Measurements from ENCODE around the gene CRISP2. TPM values are rescaled to one million over a fixed set of nuclear protein-coding genes. Genes with fewer than 3 reads are reported as not detected.

The CRISP2 gene
- total and polyA plus RNA-seq, 7 donors, result not detected

GRCh38 chr6:49646942-49647341 is 66.4 kb downstream of the CRISP2 start:
- H3K27me3 ChIP-seq (ENCODE audit: insufficient read depth in 3 of 3, low read length in 2 of 3), result no peaks in the 10 kb centered on the region
- no peaks in the 10 kb centered on the region for H3K9me3 ChIP-seq
- TF ChIP-seq CTCF (IDR thresholded peaks at IDR 0.05), result no peak
- H3K4me1 ChIP-seq, result no peaks in the 10 kb centered on the region
- H3K4me3 ChIP-seq, result no peak overlapping the region
- DNase-seq (no peak), ATAC-seq (no peak)
- intact Hi-C loops (cut with DNase I), result no loop called here
- no peak overlapping the region for H3K27ac ChIP-seq
- WGBS, 3 donors, result 69 to 84% (median 81%) methylated on average over 4 of the region's 4 CpGs
- no peaks in the 10 kb centered on the region for H3K36me3 ChIP-seq (ENCODE audit: insufficient read depth in 1 of 2, low read depth in 1 of 2)

GRCh38 chr6:49646130-49646824 is 67.1 kb downstream of the CRISP2 start:
- ATAC-seq (no peak), DNase-seq (no peak)
- no peaks in the 10 kb centered on the region for H3K4me1 ChIP-seq
- H3K27ac ChIP-seq, result no peak overlapping the region
- no peaks in the 10 kb centered on the region for H3K36me3 ChIP-seq (ENCODE audit: insufficient read depth in 1 of 2, low read depth in 1 of 2)
- intact Hi-C loops (cut with DNase I), result no loop called here
- H3K27me3 ChIP-seq (ENCODE audit: insufficient read depth in 3 of 3, low read length in 2 of 3), result no peaks in the 10 kb centered on the region
- TF ChIP-seq CTCF (IDR thresholded peaks at IDR 0.05), result no peak
- H3K4me3 ChIP-seq, result no peak overlapping the region
- 88 to 94% (median 89%) methylated on average over 3 of the region's 3 CpGs for WGBS, 3 donors
- no peaks in the 10 kb centered on the region for H3K9me3 ChIP-seq

GRCh38 chr6:49645139-49645538 is 68.2 kb downstream of the CRISP2 start:
- intact Hi-C loops (cut with DNase I), result no loop called here
- 70 to 92% (median 73%) methylated on average over 3 of the region's 3 CpGs for WGBS, 3 donors
- DNase-seq, result no peak
- ATAC-seq, result no peak
- H3K4me3 ChIP-seq, result no peak overlapping the region
- no peaks in the 10 kb centered on the region for H3K27me3 ChIP-seq (ENCODE audit: insufficient read depth in 3 of 3, low read length in 2 of 3)
- no peak overlapping the region for H3K27ac ChIP-seq
- no peaks in the 10 kb centered on the region for H3K36me3 ChIP-seq (ENCODE audit: insufficient read depth in 1 of 2, low read depth in 1 of 2)
- H3K9me3 ChIP-seq, result no peaks in the 10 kb centered on the region
- H3K4me1 ChIP-seq, result no peaks in the 10 kb centered on the region
- no peak for TF ChIP-seq CTCF (IDR thresholded peaks at IDR 0.05)

Other genes starting within 250 kb of the CRISP2 start
- gene GLYATL3, start 213.6 kb downstream of the CRISP2 start, total RNA-seq, result not detected
- gene GLYATL3, start 213.6 kb downstream of the CRISP2 start, polyA plus RNA-seq, result not detected
- under 1 TPM in 3 of 4 donors, not detected in 1; 0.28 to 0.88 (median 0.58) TPM for gene C6orf141, start 162.9 kb downstream of the CRISP2 start, total RNA-seq
- 1 to 10 TPM in 1 of 3 donors, under 1 TPM in 2; 0.29 to 1.5 (median 0.75) TPM for gene C6orf141, start 162.9 kb downstream of the CRISP2 start, polyA plus RNA-seq
- gene RHAG, start 76.7 kb downstream of the CRISP2 start, total RNA-seq, result not detected
- under 1 TPM in 1 of 3 donors, not detected in 2; 0.04 TPM for gene RHAG, start 76.7 kb downstream of the CRISP2 start, polyA plus RNA-seq
- not detected for gene CRISP3, start 30.8 kb upstream of the CRISP2 start, total RNA-seq
- under 1 TPM in 1 of 3 donors, not detected in 2; 0.04 TPM for gene CRISP3, start 30.8 kb upstream of the CRISP2 start, polyA plus RNA-seq
- gene PGK2, start 73.7 kb upstream of the CRISP2 start, total RNA-seq, result not detected
- gene PGK2, start 73.7 kb upstream of the CRISP2 start, polyA plus RNA-seq, result not detected
- gene CRISP1, start 153.0 kb upstream of the CRISP2 start, total RNA-seq, result not detected
- not detected for gene CRISP1, start 153.0 kb upstream of the CRISP2 start, polyA plus RNA-seq